Measurements from ENCODE around the gene PHF1. TPM values are rescaled to one million over a fixed set of nuclear protein-coding genes. Genes with fewer than 3 reads are reported as not detected.

PHF1 gene
- total and polyA plus RNA-seq, 2 experiments from 2014 or later, result 24.5 to 44.9 TPM

- Histone ChIP-seq H3K27me3 (replicated peaks; ENCODE audit: insufficient read depth) (no peaks in the 10 kb centered on the region), H3K4me1 (ENCODE audit: insufficient read depth) (no peaks in the 10 kb centered on the region), H3K79me2 (ENCODE audit: insufficient read depth) (no peaks in the 10 kb centered on the region), H3K27ac (no peak overlapping the region), H3F3A (ENCODE audit: insufficient read depth) (no peaks in the 10 kb centered on the region), H3K4me2 (ENCODE audit: unreplicated experiment) (no peak overlapping the region), H3K36me3 (ENCODE audit: low read depth) (peaks cover 6% of the 10 kb centered on the region; the same call in 1 of the 2 replicates), H2AFZ (no peak overlapping the region), H4K20me1 (ENCODE audit: insufficient read depth) (no peaks in the 10 kb centered on the region), H3K4me3 (no peak overlapping the region), H3K9me3 (ENCODE audit: low read depth) (no peaks in the 10 kb centered on the region), H3K9ac (no peak overlapping the region), H3K9me2 (ENCODE audit: insufficient read depth) (no peaks in the 10 kb centered on the region)
- no peak for DNase-seq
- WGBS, 2 experiments (ENCODE audit: low coverage in 1 of 2, low lambda C conversion rate in 2 of 2, missing lambda C conversion rate in 2 of 2), result 84 to 93% methylated on average over 12 to 19 of the region's 19 CpGs
- in situ Hi-C loops (cut with MboI), result no loop called here
- TF ChIP-seq EZH2phosphoT487 (IDR thresholded peaks at IDR 0.05; ENCODE audit: insufficient read depth, low read depth) (no peak), EZH2 (IDR thresholded peaks at IDR 0.05; ENCODE audit: insufficient read depth, poor library complexity, severe bottlenecking) (no peak)
Measured at GRCh38 chr6:33440649-33441309, 30.0 kb downstream of the PHF1 start.

GRCh38 chr6:33441457-33441856 lies 30.6 kb downstream of the PHF1 start:
- H4K20me1 ChIP-seq (ENCODE audit: insufficient read depth), result no peaks in the 10 kb centered on the region
- no peaks in the 10 kb centered on the region for H3K27me3 ChIP-seq (replicated peaks; ENCODE audit: insufficient read depth)
- TF ChIP-seq EZH2 (IDR thresholded peaks at IDR 0.05; ENCODE audit: insufficient read depth, poor library complexity, severe bottlenecking) (no peak), EZH2phosphoT487 (IDR thresholded peaks at IDR 0.05; ENCODE audit: insufficient read depth, low read depth) (no peak)
- no peaks in the 10 kb centered on the region for H3K4me1 ChIP-seq (ENCODE audit: insufficient read depth)
- DNase-seq, result no peak
- H3K9me2 ChIP-seq (ENCODE audit: insufficient read depth), result no peaks in the 10 kb centered on the region
- no peaks in the 10 kb centered on the region for H3F3A ChIP-seq (ENCODE audit: insufficient read depth)
- no peaks in the 10 kb centered on the region for H3K79me2 ChIP-seq (ENCODE audit: insufficient read depth)
- no peak overlapping the region for H3K4me2 ChIP-seq (ENCODE audit: unreplicated experiment)
- WGBS, 2 experiments (ENCODE audit: low coverage in 1 of 2, low lambda C conversion rate in 2 of 2, missing lambda C conversion rate in 2 of 2), result 91 to 97% methylated on average over 9 of the region's 9 CpGs
- in situ Hi-C loops (cut with MboI), result no loop called here
- no peak overlapping the region for H3K27ac ChIP-seq
- no peak overlapping the region for H3K4me3 ChIP-seq
- no peak overlapping the region for H3K9ac ChIP-seq
- no peak overlapping the region for H2AFZ ChIP-seq
- no peaks in the 10 kb centered on the region for H3K9me3 ChIP-seq (ENCODE audit: low read depth)
- H3K36me3 ChIP-seq (ENCODE audit: low read depth), result peaks cover 6% of the 10 kb centered on the region; the same call in 1 of the 2 replicates

DNA sequence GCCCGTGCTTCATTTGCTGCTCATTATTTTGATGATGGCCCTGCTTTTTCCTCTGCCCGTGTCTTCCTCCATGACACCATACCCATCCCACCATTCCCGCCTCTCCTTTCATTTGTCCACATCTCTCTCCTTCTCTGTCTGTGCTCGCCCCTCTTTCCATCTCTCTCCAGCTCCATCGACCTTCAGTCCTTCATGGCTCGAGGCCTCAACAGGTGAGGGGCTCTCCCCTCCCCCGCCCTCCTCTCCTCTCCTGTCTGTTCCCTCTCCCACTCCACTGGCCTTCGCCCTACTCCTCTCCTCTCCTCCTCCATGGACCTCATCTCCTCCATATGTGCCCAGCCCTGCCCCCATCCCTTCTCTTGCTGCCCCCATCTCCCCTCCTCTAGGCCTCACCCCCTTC lies 31.5 kb downstream of the PHF1 start:
- Histone ChIP-seq H3K36me3 (ENCODE audit: low read depth) (peaks cover 6% of the 10 kb centered on the region; the same call in 1 of the 2 replicates), H3K27ac (no peak overlapping the region), H3K79me2 (ENCODE audit: insufficient read depth) (no peaks in the 10 kb centered on the region), H3K4me3 (no peak overlapping the region), H4K20me1 (ENCODE audit: insufficient read depth) (no peaks in the 10 kb centered on the region), H3K9me2 (ENCODE audit: insufficient read depth) (no peaks in the 10 kb centered on the region), H3K9ac (no peak overlapping the region), H2AFZ (no peak overlapping the region), H3F3A (ENCODE audit: insufficient read depth) (no peaks in the 10 kb centered on the region), H3K9me3 (ENCODE audit: low read depth) (no peaks in the 10 kb centered on the region), H3K27me3 (replicated peaks; ENCODE audit: insufficient read depth) (no peaks in the 10 kb centered on the region), H3K4me1 (ENCODE audit: insufficient read depth) (no peaks in the 10 kb centered on the region), H3K4me2 (ENCODE audit: unreplicated experiment) (no peak overlapping the region)
- 85 to 89% methylated on average over 6 to 8 of the region's 8 CpGs for WGBS, 2 experiments (ENCODE audit: low coverage in 1 of 2, low lambda C conversion rate in 2 of 2, missing lambda C conversion rate in 2 of 2)
- no peak for DNase-seq
- in situ Hi-C loops (cut with MboI), result no loop called here
- no peak for TF ChIP-seq EZH2 (IDR thresholded peaks at IDR 0.05; ENCODE audit: insufficient read depth, poor library complexity, severe bottlenecking)
- no peak for TF ChIP-seq EZH2phosphoT487 (IDR thresholded peaks at IDR 0.05; ENCODE audit: insufficient read depth, low read depth)

GRCh38 chr6:33443025-33443424 lies 32.2 kb downstream of the PHF1 start:
- whole genome bisulfite sequencing, 2 experiments (ENCODE audit: low coverage in 1 of 2, low lambda C conversion rate in 2 of 2, missing lambda C conversion rate in 2 of 2), result 95 to 99% methylated on average over 14 to 17 of the region's 17 CpGs
- no peaks in the 10 kb centered on the region for H3K9me3 ChIP-seq (ENCODE audit: low read depth)
- no peaks in the 10 kb centered on the region for H4K20me1 ChIP-seq (ENCODE audit: insufficient read depth)
- H3K4me3 ChIP-seq, result no peak overlapping the region
- TF ChIP-seq EZH2 (IDR thresholded peaks at IDR 0.05; ENCODE audit: insufficient read depth, poor library complexity, severe bottlenecking) (no peak), EZH2phosphoT487 (IDR thresholded peaks at IDR 0.05; ENCODE audit: insufficient read depth, low read depth) (no peak)
- H3K27ac ChIP-seq, result no peak overlapping the region
- in situ Hi-C loops (cut with MboI), result no loop called here
- H3K79me2 ChIP-seq (ENCODE audit: insufficient read depth), result no peaks in the 10 kb centered on the region
- H2AFZ ChIP-seq, result no peak overlapping the region
- no peaks in the 10 kb centered on the region for H3F3A ChIP-seq (ENCODE audit: insufficient read depth)
- no peaks in the 10 kb centered on the region for H3K27me3 ChIP-seq (replicated peaks; ENCODE audit: insufficient read depth)
- no peak overlapping the region for H3K4me2 ChIP-seq (ENCODE audit: unreplicated experiment)
- no peak for DNase-seq
- no peaks in the 10 kb centered on the region for H3K4me1 ChIP-seq (ENCODE audit: insufficient read depth)
- H3K9me2 ChIP-seq (ENCODE audit: insufficient read depth), result no peaks in the 10 kb centered on the region
- H3K36me3 ChIP-seq (ENCODE audit: low read depth), result peaks cover 5% of the 10 kb centered on the region; the same call in 1 of the 2 replicates
- H3K9ac ChIP-seq, result no peak overlapping the region
